CD4-positive, alpha-beta T cell treated with Interleukin-10 for 1 hour (primary cell): ENCODE results near the gene AKAP12.
A peak's percentile ranks its signal among the peaks of the same experiment; 100 is the strongest.

Experiments
- DNase-seq: peaks from one replicate; pipeline ENCODE4 v3.0.0-alpha.2; 2020

The AKAP12 gene

GRCh38 chr6:151385177-151385576 lies 145.4 kb downstream of the AKAP12 start:
- peak; percentile 43 for DNase-seq

GRCh38 chr6:151387175-151387970 lies 147.6 kb downstream of the AKAP12 start:
- no peak for DNase-seq

- no peak for DNase-seq
Measured at GRCh38 chr6:151388236-151388635, 148.5 kb downstream of the AKAP12 start.

- DNase-seq = no peak
Measured at GRCh38 chr6:151388997-151389617, 149.3 kb downstream of the AKAP12 start.

GRCh38 chr6:151389618-151390275 lies 150.0 kb downstream of the AKAP12 start:
- no peak for DNase-seq

GRCh38 chr6:151390276-151390850 lies 150.6 kb downstream of the AKAP12 start:
- DNase-seq = peak; percentile 98

GRCh38 chr6:151390851-151391470 lies 151.2 kb downstream of the AKAP12 start:
- peak; percentile 87 for DNase-seq

- peak; percentile 83 for DNase-seq
Measured at GRCh38 chr6:151391471-151392413, 152.0 kb downstream of the AKAP12 start, which contains the start of gene ZBTB2. Gene ZBTB2, minus strand, starts transcription at chr6:151391559. Its CDS starts 17,922 bp downstream, at chr6:151373637.

GRCh38 chr6:151392427-151392826 lies 152.7 kb downstream of the AKAP12 start:
- DNase-seq = no peak

GRCh38 chr6:151393410-151393809 lies 153.6 kb downstream of the AKAP12 start:
- DNase-seq = no peak

- peak; percentile 30 for DNase-seq
Measured at GRCh38 chr6:151399679-151400078, 159.9 kb downstream of the AKAP12 start.

- DNase-seq = no peak
Measured at GRCh38 chr6:151400473-151400872, 160.7 kb downstream of the AKAP12 start.

- DNase-seq = no peak
Measured at GRCh38 chr6:151402228-151402627, 162.5 kb downstream of the AKAP12 start.

- no peak for DNase-seq
Measured at GRCh38 chr6:151403919-151404308, 164.1 kb downstream of the AKAP12 start.
